ENCODE results near the gene ACP3.

The ACP3 gene

DNA sequence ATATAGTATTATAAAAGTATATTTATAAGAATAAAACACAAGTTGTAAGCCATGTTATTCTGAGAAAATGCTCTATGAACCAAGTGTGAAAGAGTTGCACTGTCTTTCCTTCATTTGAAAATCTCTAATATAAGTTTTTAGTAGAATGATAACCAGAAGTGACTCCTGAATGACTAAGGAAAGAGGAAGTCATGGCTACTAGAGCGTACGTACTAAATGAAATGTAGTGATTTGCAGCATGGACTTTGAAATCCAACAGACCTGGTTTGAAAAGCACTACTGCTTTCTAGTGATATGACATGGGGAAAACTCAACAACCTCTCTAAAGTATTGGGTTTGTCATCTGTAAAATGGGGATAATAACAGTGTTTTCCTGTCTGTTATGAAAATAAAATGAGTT lies 89.8 kb downstream of the ACP3 start:
- no peaks in the 10 kb centered on the region for H3K27me3 ChIP-seq (ENCODE audit: insufficient read depth, low read length)
- no peaks in the 10 kb centered on the region for H3K36me3 ChIP-seq (ENCODE audit: insufficient read depth, low read length)
- no peak overlapping the region for H3K4me3 ChIP-seq (ENCODE audit: low read length)
- 96% methylated on average over 2 of the region's 2 CpGs for WGBS
- no peaks in the 10 kb centered on the region for H3K9me3 ChIP-seq (ENCODE audit: insufficient read depth, low read depth, low read length)
- H3K9ac ChIP-seq (ENCODE audit: low read depth, low read length): no peak overlapping the region
- no peak overlapping the region for H3K27ac ChIP-seq (ENCODE audit: low read depth, low read length)
- no peaks in the 10 kb centered on the region for H3K4me1 ChIP-seq (ENCODE audit: insufficient read depth, low read length)
